ENCODE data around the gene SRPK2.
A peak's percentile ranks its signal among the peaks of the same experiment; 100 is the strongest.
"Not testable (repeated sequence)": the region's sequence is repeated elsewhere in the genome, so short reads cannot be mapped to it uniquely, and the experiment has no call there.

Gene SRPK2

DNA sequence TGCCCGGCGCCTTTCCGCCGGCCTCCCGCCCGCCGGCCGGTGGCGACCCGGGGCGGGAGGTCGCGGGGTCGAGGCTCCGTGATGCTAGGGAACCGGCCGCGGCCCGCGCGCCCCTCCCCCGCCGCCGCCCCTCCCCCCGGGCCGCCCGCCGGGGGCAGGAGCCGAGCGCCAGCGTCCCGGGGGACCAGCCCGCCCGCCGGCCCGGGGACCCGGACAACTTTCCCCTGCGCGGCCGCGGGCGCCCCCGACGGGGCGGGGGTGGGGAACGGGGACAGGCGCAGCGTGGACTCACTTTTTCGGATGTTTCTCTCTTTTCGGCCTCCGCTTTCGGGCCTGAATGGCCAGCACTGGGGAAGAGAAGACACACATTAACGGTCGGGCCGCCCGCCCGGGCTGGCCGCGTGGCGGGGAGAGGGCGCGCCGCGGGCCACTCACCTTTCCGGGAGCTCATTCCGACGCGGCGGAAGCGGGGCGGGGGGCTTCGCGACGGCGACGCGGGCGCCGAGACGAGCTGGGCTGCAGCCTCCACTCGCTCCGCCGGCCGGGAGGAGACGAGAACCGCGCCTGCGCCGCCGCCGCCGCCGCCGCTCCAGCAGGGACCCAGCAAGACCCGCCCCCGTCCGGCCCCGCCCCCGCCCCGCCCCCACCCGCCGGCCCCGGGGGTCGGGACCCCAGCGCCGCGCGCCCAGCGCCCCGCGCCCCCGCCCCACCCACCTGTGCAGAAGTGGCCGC lies at the start of gene SRPK2:
TSS of gene SRPK2 (minus strand) at position 566 of the 732 bp plus-strand sequence.
- TF ChIP-seq, protein P1, sequence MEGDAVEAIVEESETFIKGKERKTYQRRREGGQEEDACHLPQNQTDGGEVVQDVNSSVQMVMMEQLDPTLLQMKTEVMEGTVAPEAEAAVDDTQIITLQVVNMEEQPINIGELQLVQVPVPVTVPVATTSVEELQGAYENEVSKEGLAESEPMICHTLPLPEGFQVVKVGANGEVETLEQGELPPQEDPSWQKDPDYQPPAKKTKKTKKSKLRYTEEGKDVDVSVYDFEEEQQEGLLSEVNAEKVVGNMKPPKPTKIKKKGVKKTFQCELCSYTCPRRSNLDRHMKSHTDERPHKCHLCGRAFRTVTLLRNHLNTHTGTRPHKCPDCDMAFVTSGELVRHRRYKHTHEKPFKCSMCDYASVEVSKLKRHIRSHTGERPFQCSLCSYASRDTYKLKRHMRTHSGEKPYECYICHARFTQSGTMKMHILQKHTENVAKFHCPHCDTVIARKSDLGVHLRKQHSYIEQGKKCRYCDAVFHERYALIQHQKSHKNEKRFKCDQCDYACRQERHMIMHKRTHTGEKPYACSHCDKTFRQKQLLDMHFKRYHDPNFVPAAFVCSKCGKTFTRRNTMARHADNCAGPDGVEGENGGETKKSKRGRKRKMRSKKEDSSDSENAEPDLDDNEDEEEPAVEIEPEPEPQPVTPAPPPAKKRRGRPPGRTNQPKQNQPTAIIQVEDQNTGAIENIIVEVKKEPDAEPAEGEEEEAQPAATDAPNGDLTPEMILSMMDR (IDR thresholded peaks at IDR 0.05; ENCODE audit: borderline replicate concordance, control extremely low read depth, extremely low read depth, insufficient read depth, missing control alignments) = no peak
- DNase-seq (ENCODE audit: low spot score) = peak; percentile 93
- in situ Hi-C loops (cut with MboI; ENCODE audit: low sequenced_read_pairs, unreplicated experiment) = no loop called here

DNA sequence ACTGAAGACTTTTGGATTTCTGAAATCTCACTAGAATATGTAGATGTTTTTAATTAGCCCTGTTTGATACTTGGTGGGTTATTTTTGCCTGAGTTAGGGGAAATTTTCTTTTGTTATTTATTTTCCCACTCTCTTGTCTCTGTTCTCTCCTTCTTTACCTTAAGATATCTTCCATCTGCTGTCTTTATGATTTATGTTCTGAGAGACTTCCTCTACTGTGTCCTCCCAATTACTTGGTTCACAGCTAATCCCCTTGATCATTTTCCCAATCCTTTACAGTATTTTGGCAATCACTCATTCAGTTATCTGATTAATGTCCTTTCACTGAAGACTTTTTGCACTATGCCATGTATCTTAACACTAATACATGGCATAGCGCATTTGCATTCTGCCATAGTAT lies 49.5 kb upstream of the SRPK2 start:
- no peak for DNase-seq (ENCODE audit: low spot score)
- TF ChIP-seq, protein P1 (IDR thresholded peaks at IDR 0.05; ENCODE audit: borderline replicate concordance, control extremely low read depth, extremely low read depth, insufficient read depth, missing control alignments) = no peak
- in situ Hi-C loops (cut with MboI; ENCODE audit: low sequenced_read_pairs, unreplicated experiment) = no loop called here

DNA sequence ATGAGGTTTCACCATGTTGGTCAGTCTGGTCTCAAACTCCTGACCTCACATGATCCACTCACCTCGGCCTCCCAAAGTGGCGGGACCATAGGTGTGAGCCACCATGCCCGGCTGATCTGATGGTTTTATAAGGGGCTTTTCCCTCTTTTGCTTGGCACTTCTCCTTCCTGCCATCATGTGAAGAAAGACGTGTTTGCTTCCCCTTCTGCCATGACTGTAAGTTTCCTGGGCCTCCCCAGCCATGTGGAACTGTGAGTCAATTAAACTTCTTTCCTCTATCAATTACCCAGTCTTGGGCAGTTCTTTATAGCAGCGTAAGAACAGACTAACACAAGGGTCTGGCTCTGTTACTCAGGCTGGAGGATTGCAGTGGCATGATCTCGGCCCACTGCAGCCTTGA lies 48.6 kb upstream of the SRPK2 start:
- in situ Hi-C loops (cut with MboI; ENCODE audit: low sequenced_read_pairs, unreplicated experiment); DNase-seq (ENCODE audit: low spot score): not testable (repeated sequence)

DNA sequence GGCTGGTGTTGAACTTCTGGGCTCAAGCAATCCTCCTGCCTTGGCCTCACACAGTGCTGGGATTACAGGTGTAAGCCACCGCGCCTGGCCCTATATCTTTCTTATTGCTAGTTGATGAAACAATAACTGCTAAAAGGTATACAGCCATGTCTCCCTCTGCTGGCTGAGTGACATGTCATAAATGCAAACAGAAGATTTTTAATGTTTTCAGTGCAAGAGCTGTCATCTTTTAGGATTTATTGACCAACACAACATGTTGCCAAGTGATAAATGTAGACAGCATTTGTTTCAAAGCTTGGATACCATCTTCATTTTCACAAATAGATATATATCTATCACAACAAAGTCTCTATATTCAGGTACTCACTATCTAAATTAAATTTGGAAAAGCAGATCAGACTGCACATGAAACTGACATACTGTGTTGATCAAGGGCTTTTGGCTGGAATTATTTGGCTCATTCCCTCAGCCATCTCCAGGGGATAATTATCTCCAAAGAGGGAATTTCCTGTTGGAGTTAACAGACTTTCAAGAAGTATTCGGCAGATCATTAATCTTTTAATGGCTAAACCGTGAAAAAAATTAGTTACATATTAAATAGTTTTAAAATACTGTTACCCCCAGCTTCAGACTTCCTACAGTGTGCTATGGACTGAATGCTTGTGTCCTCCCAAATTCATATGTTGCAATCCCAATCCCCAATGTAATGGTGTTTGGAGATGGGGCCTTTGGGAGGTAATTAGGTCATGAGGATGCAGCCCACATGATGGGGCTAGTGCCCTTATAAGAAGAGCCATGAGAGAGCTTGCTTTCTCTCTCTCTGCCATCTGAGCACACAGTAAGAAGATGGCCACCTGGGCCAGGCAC lies 41.3 kb upstream of the SRPK2 start:
- DNase-seq (ENCODE audit: low spot score) = peak; percentile 55
- in situ Hi-C loops (cut with MboI; ENCODE audit: low sequenced_read_pairs, unreplicated experiment) = no loop called here
- TF ChIP-seq, protein P1 (IDR thresholded peaks at IDR 0.05; ENCODE audit: borderline replicate concordance, control extremely low read depth, extremely low read depth, insufficient read depth, missing control alignments) = peak; percentile 55

DNA sequence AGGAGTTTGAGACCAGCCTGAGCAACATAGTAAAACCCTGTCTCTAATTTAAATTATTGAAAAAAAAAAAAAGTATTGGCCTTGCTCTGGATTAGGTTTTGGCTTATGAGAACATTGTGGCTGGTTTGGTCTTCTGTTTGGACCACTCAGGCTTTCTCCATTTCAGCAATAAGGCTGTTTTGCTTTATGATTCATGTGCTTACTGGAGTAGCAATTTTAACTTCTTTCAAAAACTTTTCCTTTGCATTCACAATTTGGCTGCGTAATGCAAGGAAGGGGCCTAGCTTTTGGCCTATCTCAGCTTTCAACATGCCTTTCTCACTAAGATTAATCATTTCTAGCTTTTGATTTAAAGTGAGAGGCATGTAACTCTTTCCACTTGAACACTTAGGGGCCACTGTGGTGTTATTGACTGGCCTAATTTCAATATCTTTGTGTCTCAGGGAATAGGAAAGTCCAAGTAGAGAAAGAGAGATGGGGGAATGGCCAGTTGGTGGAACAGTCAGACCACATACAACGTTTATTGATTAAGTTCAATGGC lies 38.0 kb upstream of the SRPK2 start:
- TF ChIP-seq, protein P1 (IDR thresholded peaks at IDR 0.05; ENCODE audit: borderline replicate concordance, control extremely low read depth, extremely low read depth, insufficient read depth, missing control alignments) = no peak
- no peak for DNase-seq (ENCODE audit: low spot score)
- in situ Hi-C loops (cut with MboI; ENCODE audit: low sequenced_read_pairs, unreplicated experiment) = no loop called here

DNA sequence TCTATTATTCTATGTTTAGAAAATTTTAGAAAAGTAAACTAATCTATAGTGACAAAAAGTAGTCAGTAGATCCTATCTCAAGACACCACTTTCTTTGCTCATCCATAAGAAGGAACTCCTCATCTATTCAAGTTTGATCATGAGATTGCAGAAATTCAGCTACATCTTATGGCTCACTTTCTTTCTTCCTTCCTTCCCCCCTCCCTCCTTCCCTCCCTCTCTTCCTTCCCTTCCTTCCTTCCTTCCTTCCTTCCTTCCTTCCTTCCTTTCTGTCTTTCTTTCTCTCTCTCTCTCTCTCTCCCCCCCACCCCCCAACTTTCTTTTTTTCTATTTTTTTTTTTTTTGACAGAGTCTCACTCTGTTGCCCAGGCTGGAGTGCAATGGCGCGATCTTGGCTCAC lies 35.3 kb upstream of the SRPK2 start:
- in situ Hi-C loops (cut with MboI; ENCODE audit: low sequenced_read_pairs, unreplicated experiment) = no loop called here
- DNase-seq (ENCODE audit: low spot score) = no peak
- TF ChIP-seq, protein P1 (IDR thresholded peaks at IDR 0.05; ENCODE audit: borderline replicate concordance, control extremely low read depth, extremely low read depth, insufficient read depth, missing control alignments) = no peak
